Neural cell (in vitro differentiated cells): ENCODE measurements around the gene SLC12A5. TPM values are rescaled to one million over a fixed set of nuclear protein-coding genes. Genes with fewer than 3 reads are reported as not detected.

Experiments used
- H2AFZ ChIP-seq: fragments of 200-600, 300-800 bp; sonication (generic), shearing (Covaris generic); 2 replicates; pipeline ENCODE4 v1.6.0; 2014; ENCODE audit warnings: low read depth, mild to moderate bottlenecking, antibody characterized with exemption, low read length, moderate library complexity
- H3F3A ChIP-seq: fragments of 200-600 bp; shearing (Covaris generic); 2 replicates; pipeline ENCODE4 v1.6.1; 2016; ENCODE audit warnings: mild to moderate bottlenecking, moderate library complexity, mixed read lengths, antibody characterized with exemption, low read length; ENCODE audit not compliant: insufficient read depth, poor library complexity, severe bottlenecking
- H3K27ac ChIP-seq: fragments of 200-600, 300-800 bp; sonication (generic), shearing (Covaris generic); 2 replicates; pipeline ENCODE4 v1.5.1; 2014; ENCODE audit warnings: mild to moderate bottlenecking, low read length, moderate library complexity
- H3K27me3 ChIP-seq: fragments of 300-800, 200-600 bp; sonication (generic), shearing (Covaris generic); 2 replicates; pipeline ENCODE4 v1.6.0; 2014; ENCODE audit warnings: mild to moderate bottlenecking, low read depth, low read length, moderate library complexity; ENCODE audit not compliant: insufficient read depth
- H3K36me3 ChIP-seq: fragments of 300-800, 200-600 bp; sonication (generic), shearing (Covaris generic); 2 replicates; pipeline ENCODE4 v1.5.1; 2014; ENCODE audit warnings: mild to moderate bottlenecking, antibody characterized with exemption, low read length, moderate library complexity; ENCODE audit not compliant: insufficient read depth
- H3K4me2 ChIP-seq: fragments of 300-800, 200-600 bp; sonication (generic), shearing (Covaris generic); 2 replicates; pipeline ENCODE4 v1.6.0; 2014; ENCODE audit warnings: mild to moderate bottlenecking, low read length
- H3K4me3 ChIP-seq: fragments of 300-800, 200-600 bp; sonication (generic), shearing (Covaris generic); 2 replicates; pipeline ENCODE4 v1.5.1; 2014; ENCODE audit warnings: mild to moderate bottlenecking, low read length, moderate library complexity
- H3K79me2 ChIP-seq: fragments of 200-600 bp; shearing (Covaris generic); replicated peaks from 2 replicates; pipeline ENCODE4 v1.6.0; 2014; ENCODE audit warnings: mild to moderate bottlenecking, low read length, moderate library complexity; ENCODE audit not compliant: insufficient read depth
- H3K9ac ChIP-seq: fragments of 300-800, 200-600 bp; sonication (generic), shearing (Covaris generic); 2 replicates; pipeline ENCODE4 v1.6.1; 2016; ENCODE audit warnings: mild to moderate bottlenecking, low read length, mixed read lengths
- H3K9me2 ChIP-seq: fragments of 200-600 bp; shearing (Covaris generic); 2 replicates; pipeline ENCODE4 v1.6.1; 2016; ENCODE audit warnings: mild to moderate bottlenecking, low read length, mixed read lengths; ENCODE audit not compliant: insufficient read depth
- H3K9me3 ChIP-seq: fragments of 200-600, 300-800 bp; sonication (generic), shearing (Covaris generic); 2 replicates; pipeline ENCODE4 v1.6.1; 2016; ENCODE audit warnings: mild to moderate bottlenecking, mixed run types, low read length, moderate library complexity, mixed read lengths
- H4K20me1 ChIP-seq: fragments of 200-600 bp; shearing (Covaris generic); 2 replicates; pipeline ENCODE4 v1.6.1; 2016; ENCODE audit warnings: mild to moderate bottlenecking, mixed run types; ENCODE audit not compliant: insufficient read depth
- CTCF ChIP-seq: fragments of 450-650 bp; IDR thresholded peaks from 2 replicates; pipeline ENCODE4 v1.5.1; 2014; ENCODE audit warnings: antibody characterized with exemption, mild to moderate bottlenecking, moderate library complexity; ENCODE audit not compliant: poor library complexity, severe bottlenecking
- EP300 ChIP-seq: fragments of 450-650 bp; conservative IDR thresholded peaks from 2 replicates; pipeline ENCODE4 v1.6.1; 2014; ENCODE audit warnings: antibody characterized with exemption, mild to moderate bottlenecking, moderate library complexity; ENCODE audit not compliant: poor library complexity, severe bottlenecking
- EZH2 ChIP-seq: fragments of 200-600, 300-800 bp; shearing (Covaris generic), sonication (generic); IDR thresholded peaks from 2 replicates; pipeline ENCODE4 v1.6.1; 2014; ENCODE audit warnings: antibody characterized with exemption, low read length, borderline replicate concordance, mild to moderate bottlenecking; ENCODE audit not compliant: insufficient read depth, poor library complexity, severe bottlenecking
- MXI1 ChIP-seq: fragments of 450-650 bp; conservative IDR thresholded peaks from 2 replicates; pipeline ENCODE4 v1.6.1; 2014; ENCODE audit warnings: antibody characterized with exemption, mild to moderate bottlenecking; ENCODE audit not compliant: poor library complexity, severe bottlenecking
- POLR2AphosphoS5 ChIP-seq: IDR thresholded peaks from 2 replicates; pipeline ENCODE4 v1.6.1; 2012
- RAD21 ChIP-seq: fragments of 450-650 bp; conservative IDR thresholded peaks from 2 replicates; pipeline ENCODE4 v1.6.1; 2014; ENCODE audit warnings: antibody characterized with exemption, mild to moderate bottlenecking, moderate library complexity
- REST ChIP-seq: IDR thresholded peaks from 2 replicates; pipeline ENCODE4 v1.6.1; 2012; ENCODE audit warnings: borderline replicate concordance
- SMC3 ChIP-seq: fragments of 450-650 bp; conservative IDR thresholded peaks from 2 replicates; pipeline ENCODE4 v1.6.1; 2014; ENCODE audit warnings: antibody characterized with exemption, mild to moderate bottlenecking, moderate library complexity; ENCODE audit not compliant: poor library complexity
- TAF1 ChIP-seq: IDR thresholded peaks from 2 replicates; pipeline ENCODE4 v1.6.1; 2012; ENCODE audit warnings: low read depth
- polyA plus RNA-seq: library from polyadenylated mRNA; depleted of rRNA; stranded (reverse); fragments of >200 nt; gene quantifications from 2 replicates; pipeline ENCODE4 v1.2.3, GENCODE V29; 2014

Gene SLC12A5
- polyA plus RNA-seq, 1 donor from 2014 or later, result 53.1 TPM

GRCh38 chr20:46062151-46062550 lies 33.1 kb downstream of the SLC12A5 start:
- no peak overlapping the region for H3K9ac ChIP-seq
- no peaks in the 10 kb centered on the region for H4K20me1 ChIP-seq
- H3K36me3 ChIP-seq, result peaks cover 16% of the 10 kb centered on the region
- no peak overlapping the region for H3K4me2 ChIP-seq
- no peak overlapping the region for H2AFZ ChIP-seq
- no peaks in the 10 kb centered on the region for H3K9me2 ChIP-seq
- H3K27me3 ChIP-seq, result peaks cover 3% of the 10 kb centered on the region
- no peak overlapping the region for H3K27ac ChIP-seq
- no peak for TF ChIP-seq CTCF
- no peak for TF ChIP-seq EP300
- TF ChIP-seq TAF1, result no peak
- no peak for TF ChIP-seq POLR2AphosphoS5
- no peak for TF ChIP-seq SMC3
- no peak for TF ChIP-seq RAD21
- TF ChIP-seq MXI1, result no peak
- TF ChIP-seq REST, result no peak
- TF ChIP-seq EZH2, result no peak
- no peaks in the 10 kb centered on the region for H3F3A ChIP-seq
- H3K9me3 ChIP-seq, result no peaks in the 10 kb centered on the region
- no peak overlapping the region for H3K4me3 ChIP-seq
- no peaks in the 10 kb centered on the region for H3K79me2 ChIP-seq

- no peak overlapping the region for H3K9ac ChIP-seq
- no peaks in the 10 kb centered on the region for H3K9me3 ChIP-seq
- no peak for TF ChIP-seq EZH2
- H3K9me2 ChIP-seq, result no peaks in the 10 kb centered on the region
- H2AFZ ChIP-seq, result no peak overlapping the region
- H3F3A ChIP-seq, result no peaks in the 10 kb centered on the region
- no peaks in the 10 kb centered on the region for H3K79me2 ChIP-seq
- H4K20me1 ChIP-seq, result no peaks in the 10 kb centered on the region
- H3K4me3 ChIP-seq, result no peak overlapping the region
- H3K27me3 ChIP-seq, result no peaks in the 10 kb centered on the region
- H3K4me2 ChIP-seq, result no peak overlapping the region
- H3K27ac ChIP-seq, result no peak overlapping the region
- peaks cover 18% of the 10 kb centered on the region for H3K36me3 ChIP-seq
These were observed 33.6 kb downstream of the SLC12A5 start for GRCh38 chr20:46062621-46063020.

GRCh38 chr20:46063151-46063550 lies 34.1 kb downstream of the SLC12A5 start:
- Histone ChIP-seq H3K79me2 (no peaks in the 10 kb centered on the region), H3K36me3 (peaks cover 18% of the 10 kb centered on the region), H3K27ac (no peak overlapping the region), H3K9me3 (no peaks in the 10 kb centered on the region), H3K4me3 (no peak overlapping the region), H3F3A (no peaks in the 10 kb centered on the region), H2AFZ (no peak overlapping the region), H3K4me2 (no peak overlapping the region), H3K9ac (no peak overlapping the region), H4K20me1 (no peaks in the 10 kb centered on the region), H3K27me3 (no peaks in the 10 kb centered on the region), H3K9me2 (no peaks in the 10 kb centered on the region)
- TF ChIP-seq TAF1 (no peak), CTCF (no peak), MXI1 (no peak), REST (no peak), SMC3 (no peak), RAD21 (no peak), POLR2AphosphoS5 (no peak)
